Hypothalamus (tissue), 51 donors: Measurements from ENCODE around the gene RICTOR.

Source experiments
- DNase-seq, 51 donors: peaks; one replicate each; lab custom pipeline; 2025; lab: John Stamatoyannopoulos, UW

RICTOR gene

DNA sequence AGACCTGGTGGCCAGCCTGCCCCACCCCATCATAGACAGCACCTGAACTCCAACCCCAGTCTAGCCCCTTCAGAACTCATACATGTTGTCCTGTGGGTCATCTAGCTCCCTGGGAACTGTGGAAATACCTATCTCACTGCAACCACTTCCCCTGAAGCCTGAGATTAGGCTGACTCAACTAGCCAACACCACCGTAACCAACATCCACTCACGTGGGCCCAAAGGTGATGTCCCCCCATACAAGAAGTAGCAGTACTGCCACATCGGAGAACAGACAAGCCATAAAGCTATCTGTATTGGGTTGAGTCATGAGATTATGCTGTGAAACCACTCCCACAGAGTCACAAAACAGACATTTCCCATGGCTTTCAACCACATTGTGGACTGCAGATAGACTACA is 181.8 kb downstream of the RICTOR start:
- DNase-seq, result no peak

DNA sequence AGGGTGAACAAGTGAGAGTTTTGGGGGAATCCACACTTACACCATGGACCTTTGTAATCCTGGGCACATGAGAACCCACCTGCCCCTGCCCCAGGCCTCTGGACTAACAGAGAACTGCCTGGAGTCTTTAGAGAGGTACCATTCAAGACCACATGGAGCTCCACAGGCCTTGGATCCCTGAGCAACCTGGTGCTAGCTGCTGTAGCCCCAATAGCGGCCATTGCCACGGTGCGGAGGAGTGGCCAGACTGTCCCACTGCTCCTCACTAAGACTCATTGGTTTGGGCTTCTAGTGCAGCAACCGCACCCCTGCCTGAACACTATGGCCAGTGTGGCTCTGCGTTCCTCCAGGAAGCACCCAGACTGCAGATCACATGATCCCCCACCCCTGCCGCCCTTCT is 182.6 kb downstream of the RICTOR start:
- no peak for DNase-seq

DNA sequence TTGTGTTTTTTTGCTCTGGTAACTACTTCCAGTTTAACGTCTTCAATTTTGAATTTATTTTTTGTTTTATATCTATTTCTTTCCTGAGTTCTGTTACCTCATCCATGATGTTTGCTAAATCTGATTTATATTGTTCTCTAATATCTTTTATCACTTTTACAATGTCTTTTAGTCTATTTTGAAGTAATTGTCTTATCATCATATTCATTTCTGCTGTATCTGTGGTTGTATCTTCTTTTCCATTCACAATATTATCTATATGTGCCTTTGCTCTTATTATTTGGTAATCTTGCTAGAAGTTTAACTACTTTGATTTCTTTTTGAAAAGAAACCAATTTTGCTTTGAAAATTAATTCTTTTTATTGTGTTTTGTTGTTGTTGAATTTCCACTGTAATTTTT is 184.8 kb downstream of the RICTOR start:
- DNase-seq, result no peak

DNA sequence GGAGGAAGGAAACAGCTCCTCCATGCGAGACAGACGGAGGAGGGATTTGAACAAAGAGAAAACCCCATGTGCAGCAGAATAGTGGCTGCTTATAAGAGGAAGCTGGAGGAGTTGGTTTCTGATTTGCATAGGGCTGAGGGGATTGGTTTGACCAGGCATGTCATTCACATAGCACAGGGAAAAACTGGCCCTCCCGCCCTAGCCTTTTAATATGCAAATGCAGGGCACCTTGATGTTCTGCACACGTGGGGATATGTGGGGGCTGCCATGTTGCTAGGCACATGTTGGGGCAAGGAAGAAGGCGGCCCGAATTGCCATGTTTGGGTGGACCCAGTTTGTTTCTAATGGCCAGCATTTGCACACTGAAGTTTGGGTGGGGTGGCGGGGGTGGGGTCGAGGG is 186.2 kb downstream of the RICTOR start:
- DNase-seq, result no peak
